Lung microvascular endothelial cell (primary cell): Measurements from ENCODE around the gene TMPRSS13. TPM values are rescaled to one million over a fixed set of nuclear protein-coding genes. Genes with fewer than 3 reads are reported as not detected.

Experiments
- DNase-seq, 2 donors: peaks; one replicate each; pipeline versions ENCODE4 v3.0.0 to v3.0.0-alpha.2; 2010; ENCODE audit warnings: low read depth in 2 of 2
- total RNA-seq: library from RNA; depleted of rRNA; stranded (reverse); fragments of >200 nt; gene quantifications from 2 replicates; pipeline ENCODE4 v1.2.1, GENCODE V29; 2014

The TMPRSS13 gene
- total RNA-seq, 1 donor from 2014 or later, result not detected

- DNase-seq, result no peak
Observed at GRCh38 chr11:117900121-117900648, 29.0 kb downstream of the TMPRSS13 start.

GRCh38 chr11:117898059-117898458, 31.1 kb downstream of the TMPRSS13 start:
- DNase-seq, result no peak

DNA sequence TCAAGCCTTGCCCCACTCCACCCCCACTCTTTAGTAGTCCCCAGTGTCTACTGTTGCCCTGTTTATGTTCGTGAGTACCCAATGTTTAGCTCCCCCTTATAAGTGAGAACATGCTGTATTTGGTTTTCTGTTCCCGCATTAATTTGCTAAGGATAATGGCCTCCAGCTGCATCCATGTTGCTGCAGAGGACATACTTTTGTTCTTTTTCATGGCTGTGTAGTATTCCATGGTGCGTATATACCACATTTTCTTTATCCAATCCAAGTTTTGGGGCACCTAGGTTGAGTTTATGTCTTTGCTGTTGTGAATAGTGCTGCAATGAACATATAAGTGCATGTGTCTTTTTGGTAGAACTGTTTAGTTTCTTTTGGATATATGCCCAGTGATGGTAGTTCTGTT, 36.6 kb downstream of the TMPRSS13 start:
- DNase-seq, result no peak

- no peak for DNase-seq
Observed at GRCh38 chr11:117891362-117891761, 37.8 kb downstream of the TMPRSS13 start.

- no peak for DNase-seq
Observed at GRCh38 chr11:117888139-117888566, 41.0 kb downstream of the TMPRSS13 start.

DNA sequence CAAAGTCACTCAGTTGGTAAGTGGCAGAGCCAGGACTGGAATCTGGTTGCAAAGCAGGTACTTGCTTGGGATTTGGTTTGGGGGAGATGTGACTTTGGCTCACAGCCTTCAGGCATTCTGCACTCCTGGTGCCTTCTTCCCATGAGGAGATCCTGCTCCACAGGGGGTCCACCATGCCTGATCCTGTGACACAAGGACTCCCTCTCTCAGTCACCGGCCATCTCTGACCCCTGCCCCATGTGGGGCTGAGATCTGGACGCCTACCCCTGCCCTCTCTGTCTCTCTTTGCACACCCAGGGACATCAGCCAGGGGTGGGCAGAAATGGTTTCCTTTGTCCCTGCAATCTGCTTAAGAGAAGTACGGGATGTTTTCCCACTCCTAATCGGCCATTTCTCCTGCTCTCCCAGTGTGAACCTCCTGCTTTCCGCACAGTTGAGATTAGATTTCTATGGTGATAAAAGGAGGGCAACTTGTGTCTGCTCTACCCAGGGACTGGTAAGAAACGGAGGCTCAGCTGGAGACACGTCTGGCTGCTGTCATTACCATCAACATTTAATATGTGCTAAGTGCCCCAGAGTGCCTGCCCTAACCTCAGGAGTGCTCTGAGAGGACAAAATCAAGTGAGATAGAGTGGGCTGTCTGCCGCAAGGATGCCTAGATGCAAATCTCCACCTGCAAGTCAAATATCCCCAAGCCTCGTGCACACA, 41.6 kb downstream of the TMPRSS13 start:
- no peak for DNase-seq

DNA sequence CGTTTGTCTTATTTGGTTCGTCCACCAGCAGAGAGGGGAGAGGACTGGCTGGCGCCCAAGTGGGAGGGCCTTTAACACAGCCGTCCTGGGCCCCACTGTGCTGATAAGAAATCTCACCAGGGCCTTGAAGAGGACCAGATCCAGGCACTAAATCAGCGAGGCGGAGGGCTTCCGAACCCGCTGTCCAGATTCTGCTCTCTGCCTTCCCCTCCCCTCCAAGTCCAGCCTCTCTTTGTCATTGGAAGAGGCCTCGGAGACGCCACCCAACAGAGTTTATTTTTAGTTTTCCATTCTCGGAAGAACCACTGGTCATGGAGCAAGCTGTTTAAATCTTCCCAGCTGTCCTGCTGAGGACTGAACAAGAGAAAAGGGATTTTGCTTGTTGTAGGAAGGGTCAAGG, 43.4 kb downstream of the TMPRSS13 start:
- no peak for DNase-seq

DNA sequence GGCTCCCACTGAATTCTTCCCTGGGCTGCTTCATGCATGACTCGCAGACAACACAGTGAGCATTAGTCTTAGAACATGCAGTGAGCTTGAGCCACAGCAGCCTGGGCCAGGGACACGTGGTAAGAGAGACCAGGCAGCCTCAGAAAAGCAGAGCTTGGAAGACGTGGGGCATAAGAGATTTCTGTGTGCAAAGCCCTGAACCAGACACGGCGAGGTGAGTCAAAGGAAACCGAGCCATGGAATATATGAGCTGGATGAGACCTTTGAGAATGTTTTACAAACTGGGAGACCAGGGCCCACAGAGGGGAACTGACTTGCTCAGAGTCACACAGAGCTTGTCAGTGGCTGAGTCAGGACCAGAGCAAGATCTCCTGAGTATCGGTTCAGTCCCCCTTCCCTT, 44.2 kb downstream of the TMPRSS13 start:
- DNase-seq, result no peak

- no peak for DNase-seq
Observed at GRCh38 chr11:117883063-117883462, 46.1 kb downstream of the TMPRSS13 start.

DNA sequence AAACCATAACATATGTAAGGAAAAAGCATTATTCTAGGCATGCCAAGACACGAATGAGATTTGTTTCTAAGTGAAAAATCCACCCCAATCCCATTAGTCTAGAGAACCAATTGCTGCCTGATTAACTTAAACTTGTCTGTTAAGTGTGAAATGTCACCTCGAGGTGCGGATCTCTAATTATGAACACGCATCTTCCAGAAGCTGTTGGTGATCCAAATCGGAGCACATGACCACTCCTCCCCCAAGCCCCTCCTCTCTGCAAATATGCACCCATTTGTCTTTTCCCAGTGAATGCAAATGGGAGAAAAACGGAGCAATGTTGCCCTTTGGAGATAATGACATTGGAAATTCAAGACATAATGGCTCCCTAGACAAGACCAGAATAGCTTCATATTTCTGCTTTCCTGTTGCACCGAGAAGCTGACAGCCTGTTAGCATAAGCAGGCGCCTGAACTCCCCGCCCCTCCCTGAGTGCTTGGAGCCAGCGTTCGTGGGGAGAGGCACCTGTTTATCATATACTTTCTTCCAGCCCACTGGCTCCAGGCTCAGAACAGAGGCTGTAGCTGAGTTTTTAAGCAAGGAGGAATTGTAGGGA, 46.8 kb downstream of the TMPRSS13 start:
- DNase-seq, result no peak

DNA sequence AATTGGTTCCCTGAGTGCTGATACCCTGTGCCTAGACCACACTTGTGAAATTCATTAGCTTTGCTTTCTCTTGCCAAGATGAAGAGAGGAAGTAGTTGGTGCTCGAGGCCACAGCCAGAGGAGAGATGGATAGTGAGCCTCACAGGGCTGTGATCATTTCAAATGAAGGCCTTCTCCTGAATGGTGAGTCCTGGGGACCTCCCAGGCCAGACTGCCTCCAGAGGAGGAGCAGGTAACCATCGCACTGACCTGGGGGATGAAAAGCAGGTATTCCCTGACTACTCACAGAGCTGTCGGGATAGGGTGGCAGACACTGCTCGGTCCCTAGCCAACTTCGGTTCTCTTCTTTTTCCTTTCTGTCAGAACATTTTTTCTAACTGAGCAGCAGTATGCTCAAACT, 48.0 kb downstream of the TMPRSS13 start:
- no peak for DNase-seq

DNA sequence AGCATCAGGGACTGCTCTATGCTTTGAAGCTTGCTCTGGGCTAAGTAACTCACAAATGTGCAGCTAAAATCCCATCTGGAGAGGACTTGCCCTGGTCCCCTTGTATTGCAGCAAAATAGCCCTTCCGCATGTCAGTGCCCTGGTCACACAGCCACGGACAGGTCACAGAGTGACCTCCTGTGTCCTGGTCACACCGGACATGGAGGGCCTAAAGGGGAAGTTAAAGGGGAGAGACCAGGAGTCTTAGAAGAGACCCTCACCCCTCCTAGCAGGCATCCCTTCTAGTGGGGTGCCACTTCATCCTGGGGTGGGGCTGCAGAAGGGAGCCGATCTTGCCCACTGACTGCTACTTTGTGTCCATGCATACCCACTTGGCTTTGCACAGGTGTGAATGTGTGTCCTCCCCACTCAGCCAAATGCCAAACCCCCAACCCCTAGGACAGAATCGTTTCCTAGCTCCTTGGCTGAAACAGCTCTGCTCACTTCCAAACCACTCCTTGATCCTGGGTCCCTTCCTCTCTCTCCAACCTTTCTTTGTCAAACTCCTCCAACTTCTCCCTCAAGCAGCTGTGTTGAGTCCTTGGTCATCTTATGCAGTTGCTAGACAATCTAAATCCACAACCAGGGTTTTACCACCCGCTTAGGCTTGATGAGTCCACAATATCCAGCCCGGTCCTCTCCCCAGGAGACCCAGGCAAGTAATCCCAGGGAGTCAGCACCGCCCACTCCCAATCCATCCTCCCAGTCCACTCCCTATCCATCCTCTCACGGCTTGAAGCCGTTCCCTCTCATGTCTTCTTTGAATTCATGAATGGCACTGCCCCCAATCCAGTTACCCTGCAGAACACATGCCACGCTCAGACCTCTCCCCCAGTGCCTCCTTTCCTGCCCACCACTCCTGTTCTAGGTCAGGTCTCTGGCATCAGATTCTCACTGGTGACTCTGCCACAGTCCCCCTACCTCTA, 49.4 kb downstream of the TMPRSS13 start:
- DNase-seq, result no peak

GRCh38 chr11:117878939-117879475, 50.2 kb downstream of the TMPRSS13 start:
- no peak for DNase-seq

- no peak for DNase-seq
Observed at GRCh38 chr11:117878314-117878938, 50.8 kb downstream of the TMPRSS13 start.

GRCh38 chr11:117877120-117877784, 52.0 kb downstream of the TMPRSS13 start:
- DNase-seq, result no peak

GRCh38 chr11:117876341-117877119, 52.7 kb downstream of the TMPRSS13 start, which contains the start of gene FXYD6:
Gene FXYD6 (minus strand): TSS chr11:117876658. CDS start chr11:117842776, 33,882 bp downstream.
- no peak for DNase-seq

- DNase-seq, result no peak
Observed at GRCh38 chr11:117876059-117876340, 53.2 kb downstream of the TMPRSS13 start.

- no peak for DNase-seq
Observed at GRCh38 chr11:117875382-117876058, 53.7 kb downstream of the TMPRSS13 start.

DNA sequence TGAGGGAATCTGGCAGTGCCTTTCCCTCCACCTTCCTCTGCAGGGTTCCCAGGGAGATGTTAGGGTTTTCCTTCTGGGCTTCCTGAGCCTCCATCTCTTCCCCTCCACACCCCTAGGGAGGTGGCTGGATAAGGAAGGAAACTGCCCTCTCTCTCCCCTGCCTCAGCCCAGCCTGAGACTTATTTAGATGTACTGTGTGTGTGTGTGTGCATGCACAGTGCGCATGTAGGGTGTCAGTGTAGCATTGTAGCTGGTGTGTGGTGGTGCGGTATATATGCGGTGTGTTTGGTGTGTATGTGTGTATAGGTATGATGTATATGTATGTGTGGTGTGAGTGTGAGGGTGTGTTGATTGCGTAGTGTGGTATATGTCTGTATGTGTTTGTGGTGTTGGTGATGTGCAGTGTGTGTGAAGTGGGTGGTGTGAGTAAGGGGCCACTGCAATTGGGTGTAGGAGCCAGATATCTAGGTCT, 54.3 kb downstream of the TMPRSS13 start:
- no peak for DNase-seq
